HepG2 (cell line): Measurements from ENCODE around the gene UPK1A. TPM values are rescaled to one million over a fixed set of nuclear protein-coding genes. Genes with fewer than 3 reads are reported as not detected.

Source experiments
- ATAC-seq: fragments of 200-7000 bp; cut with Tn5 transposase; 3 replicates; pipeline ENCODE4 v1.9.1; 2020; ENCODE audit warnings: mild to moderate bottlenecking, moderate library complexity
- BruUV-seq: library from RNA; stranded (reverse); fragments of 400-500 nt; replicated peaks from 2 replicates; lab custom pipeline; 2021; lab: Mats Ljungman, UMichigan
- CTCF ChIA-PET: fragments of 300-600 bp; formaldehyde crosslinking; extraction: SDS; loops from one replicate; lab custom pipeline; 2021; ENCODE audit warnings: low total read pairs, inconsistent platforms, low intra/inter-chr PET ratio; lab: Yijun Ruan, JAX
- POLR2A ChIA-PET: fragments of 350-600 bp; sonication (Branson Sonifier 250); formaldehyde crosslinking; loops from one replicate; lab custom pipeline; 2020; ENCODE audit warnings: antibody characterized with exemption, inconsistent platforms; lab: Yijun Ruan, JAX
- DNase-seq: peaks from one replicate; pipeline ENCODE4 v3.0.0-alpha.2; 2015; ENCODE audit warnings: low spot score
- FAIRE-seq: peaks from 3 replicates; lab custom pipeline; 2011; peaks lifted over from hg19 to GRCh38; lab: Jason Lieb, UNC
- H2AFZ ChIP-seq: one replicate; pipeline ENCODE4 v1.6.1; 2011; ENCODE audit warnings: low read length, inconsistent platforms
- H3K27ac ChIP-seq: fragments of 300-600 bp; 3 replicates; pipeline ENCODE4 v1.8.0; 2011; ENCODE audit warnings: mixed run types, mild to moderate bottlenecking, mixed read lengths, low read length, inconsistent platforms; ENCODE audit not compliant: insufficient read depth; ENCODE audit errors: extremely low read length
- H3K27me3 ChIP-seq, 2 experiments: fragments of 200-600 bp in 1 of 2; 2 replicates in 1 of 2; 3 replicates in 1 of 2; pipeline versions ENCODE4 v1.6.0 to v1.8.0; 2011; ENCODE audit warnings: low read length in 2 of 2, mild to moderate bottlenecking in 2 of 2, moderate library complexity in 2 of 2, inconsistent platforms in 1 of 2; ENCODE audit not compliant: insufficient read depth in 2 of 2, control insufficient read depth in 1 of 2
- H3K36me3 ChIP-seq, 2 experiments: fragments of 200-600 bp in 1 of 2; replicated peaks in 1 of 2; 2 replicates in 1 of 2; 3 replicates in 1 of 2; pipeline versions ENCODE4 v1.5.1 to v1.8.0; 2011; ENCODE audit warnings: low read length in 2 of 2, inconsistent platforms in 1 of 2; ENCODE audit not compliant: insufficient read depth in 2 of 2, control insufficient read depth in 1 of 2
- H3K4me1 ChIP-seq: 2 replicates; pipeline ENCODE4 v1.5.1; 2012; ENCODE audit warnings: low read length, inconsistent platforms; ENCODE audit not compliant: insufficient read depth
- H3K4me2 ChIP-seq: 2 replicates; pipeline ENCODE4 v1.6.0; 2011; ENCODE audit warnings: low read depth, low read length, inconsistent platforms
- H3K4me3 ChIP-seq, 3 experiments: fragments of 200-600 bp in 1 of 3; sonication (generic), shearing (Covaris generic) in 1 of 3; replicated peaks in 1 of 3; 2 replicates each; pipeline ENCODE4 v1.5.1; 2011 to 2016; ENCODE audit warnings: low read length in 3 of 3, inconsistent platforms in 2 of 3, low read depth in 2 of 3, mild to moderate bottlenecking in 2 of 3, control low read depth in 1 of 3, mixed read lengths in 1 of 3; ENCODE audit not compliant: insufficient read depth in 1 of 3
- H3K79me2 ChIP-seq: one replicate; pipeline ENCODE4 v1.6.1; 2011; ENCODE audit warnings: low read length, inconsistent platforms; ENCODE audit not compliant: insufficient read depth
- H3K9ac ChIP-seq: 2 replicates; pipeline ENCODE4 v1.6.0; 2011; ENCODE audit warnings: mild to moderate bottlenecking, low read depth, low read length, inconsistent platforms; ENCODE audit not compliant: insufficient read depth
- H3K9me3 ChIP-seq: 2 replicates; pipeline ENCODE4 v1.5.1; 2012; ENCODE audit warnings: mild to moderate bottlenecking, low read length
- H4K20me1 ChIP-seq: 2 replicates; pipeline ENCODE4 v1.6.0; 2011; ENCODE audit warnings: inconsistent platforms, mild to moderate bottlenecking, low read length, moderate library complexity; ENCODE audit not compliant: insufficient read depth
- AGO1 ChIP-seq: fragments of 200-400 bp; formaldehyde crosslinking; IDR thresholded peaks from 2 replicates; pipeline ENCODE4 v1.6.1; 2017; ENCODE audit warnings: mild to moderate bottlenecking, low read depth, low read length, moderate library complexity; ENCODE audit not compliant: poor library complexity, severe bottlenecking
- CBFB ChIP-seq: sonication (generic); formaldehyde crosslinking; IDR thresholded peaks from 2 replicates; pipeline ENCODE4 v1.4.0; 2020; ENCODE audit warnings: missing genetic modification reagents
- FIP1L1 ChIP-seq: fragments of 200-400 bp; formaldehyde crosslinking; IDR thresholded peaks from 2 replicates; pipeline ENCODE4 v1.6.1; 2018; ENCODE audit warnings: low read depth, mild to moderate bottlenecking, low read length, moderate library complexity, borderline replicate concordance; ENCODE audit not compliant: insufficient read depth
- FOXC1 ChIP-seq: sonication (generic); formaldehyde crosslinking; IDR thresholded peaks from 2 replicates; pipeline ENCODE4 v1.8.0; 2022; ENCODE audit warnings: mild to moderate bottlenecking, missing genetic modification reagents, borderline replicate concordance
- HOXA9 ChIP-seq: sonication (generic); formaldehyde crosslinking; IDR thresholded peaks from 2 replicates; pipeline ENCODE4 v1.8.1; 2022; ENCODE audit warnings: missing genetic modification reagents, mild to moderate bottlenecking, moderate library complexity, borderline replicate concordance
- NFIC ChIP-seq: IDR thresholded peaks from 2 replicates; pipeline ENCODE4 v1.6.1; 2012; ENCODE audit warnings: mild to moderate bottlenecking, low read length, inconsistent platforms
- PHB2 ChIP-seq: fragments of 450-650 bp; IDR thresholded peaks from 2 replicates; pipeline ENCODE4 v1.6.1; 2018; ENCODE audit not compliant: partially characterized antibody
- POLR2AphosphoS5 ChIP-seq: IDR thresholded peaks from 2 replicates; pipeline ENCODE4 v1.6.1; 2012; ENCODE audit warnings: low read depth, low read length
- SMAD1 ChIP-seq: sonication (generic); formaldehyde crosslinking; IDR thresholded peaks from 2 replicates; pipeline ENCODE4 v1.4.0; 2020; ENCODE audit warnings: missing genetic modification reagents, low read depth, mild to moderate bottlenecking, borderline replicate concordance
- SRSF4 ChIP-seq: fragments of 200-400 bp; formaldehyde crosslinking; IDR thresholded peaks from one replicate; pipeline ENCODE4 v1.6.1; 2018; ENCODE audit warnings: mild to moderate bottlenecking, low read depth, low read length, moderate library complexity; ENCODE audit not compliant: poor library complexity, severe bottlenecking
- TARDBP ChIP-seq: sonication (generic); formaldehyde crosslinking; IDR thresholded peaks from 2 replicates; pipeline ENCODE4 v1.8.0; 2022; ENCODE audit warnings: mild to moderate bottlenecking, missing genetic modification reagents
- TGIF2 ChIP-seq: IDR thresholded peaks from 2 replicates; pipeline ENCODE4 v1.6.1; 2016; ENCODE audit warnings: control low read depth, missing compliant biosample characterization
- TRIM24 ChIP-seq: sonication (generic); formaldehyde crosslinking; IDR thresholded peaks from 2 replicates; pipeline ENCODE4 v1.8.0; 2022; ENCODE audit warnings: mild to moderate bottlenecking, missing genetic modification reagents
- ZFP82 ChIP-seq: sonication (generic); formaldehyde crosslinking; IDR thresholded peaks from 2 replicates; pipeline ENCODE4 v1.5.1; 2020; ENCODE audit warnings: mild to moderate bottlenecking, missing genetic modification reagents, borderline replicate concordance
- ZNF234 ChIP-seq: sonication (generic); formaldehyde crosslinking; conservative IDR thresholded peaks from 2 replicates; pipeline ENCODE4 v1.5.1; 2020; ENCODE audit warnings: mild to moderate bottlenecking, missing genetic modification reagents
- ZNF33B ChIP-seq: sonication (generic); formaldehyde crosslinking; IDR thresholded peaks from 2 replicates; pipeline ENCODE4 v1.5.1; 2020; ENCODE audit warnings: mild to moderate bottlenecking, missing genetic modification reagents
- ZNF83 ChIP-seq: sonication (generic); formaldehyde crosslinking; IDR thresholded peaks from 2 replicates; pipeline ENCODE4 v1.4.0; 2020; ENCODE audit warnings: missing genetic modification reagents, mild to moderate bottlenecking, borderline replicate concordance
- ZNF883 ChIP-seq: sonication (generic); formaldehyde crosslinking; IDR thresholded peaks from 2 replicates; pipeline ENCODE4 v1.5.1; 2020; ENCODE audit warnings: mild to moderate bottlenecking, missing genetic modification reagents; ENCODE audit errors: not compliant biosample characterization
- WGBS: methylation state at CpG from one replicate; pipeline ENCODE4 v1.1.6; 2017; ENCODE audit warnings: low lambda C conversion rate; 5-methylcytosine and 5-hydroxymethylcytosine counted together
- in situ Hi-C: cut with HindIII; loops from 2 replicates; pipeline ENCODE4 v1.10.0; 2017; ENCODE audit warnings: low pct_unique_long_range_greater_than_20kb; ENCODE audit not compliant: extremely low pct_ligation_motif_present
- intact Hi-C: fragments of 100-400 bp; cut with micrococcal nuclease; formaldehyde crosslinking; loops from one replicate; pipeline ENCODE4 v1.10.0; 2022; ENCODE audit not compliant: unreplicated experiment
- polyA plus RNA-seq, 8 experiments: library from polyadenylated mRNA; depleted of rRNA in 3 of 8; stranded (reverse) in 7 of 8; unstranded in 1 of 8; fragments of >200 nt; fragmentation: Illumina TruSeq in 4 of 8; extraction: Trizol in 4 of 8; gene quantifications; 2 replicates each; pipeline versions ENCODE4 v1.2.1 to v1.2.3, GENCODE V29; 2011 to 2016; ENCODE audit warnings: low read depth in 4 of 8, missing spikeins in 1 of 8, mixed read lengths in 1 of 8; ENCODE audit not compliant: insufficient read depth in 1 of 8
- total RNA-seq, 5 experiments: library from RNA; depleted of rRNA; stranded (reverse); fragments of >200 nt; fragmentation: Illumina TruSeq; extraction: Trizol; gene quantifications; 2 replicates each; pipeline ENCODE4 v1.2.3, GENCODE V29; 2016; ENCODE audit warnings: low read depth in 1 of 5

UPK1A gene
- total and polyA plus RNA-seq, 2 of the 13 experiments (the other 11 are each of a cell fraction or from before 2014, with no cell fraction given): 2.9 TPM; not detected in 1

DNA sequence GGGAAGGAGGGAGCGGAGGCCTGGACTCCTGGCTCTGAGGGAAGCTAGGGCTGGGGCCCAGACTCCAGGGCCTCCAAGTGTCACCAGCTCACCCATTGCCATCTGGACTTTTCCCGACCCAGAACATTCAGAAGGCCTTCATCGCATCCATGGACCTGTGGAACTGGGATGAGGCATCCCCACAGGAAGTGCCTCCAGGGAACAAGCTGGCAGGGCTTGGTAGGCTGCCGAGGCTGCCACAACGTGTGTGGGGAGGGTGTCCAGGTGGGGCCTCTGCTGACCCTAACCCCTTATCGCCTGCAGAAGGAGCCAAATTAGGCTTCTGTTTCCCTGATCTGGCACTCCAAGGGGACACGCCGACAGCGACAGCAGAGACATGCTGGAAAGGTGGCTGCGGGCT lies 24.0 kb upstream of the UPK1A start:
- Histone ChIP-seq H3K36me3 (peaks cover 0 to 7% of the 10 kb centered on the region in 2 experiments; a peak in 2 of 5 replicates), H3K27me3 (no peaks in the 10 kb centered on the region), H3K4me2 (no peak overlapping the region), H3K27ac (no peak overlapping the region), H4K20me1 (no peaks in the 10 kb centered on the region), H3K9ac (no peak overlapping the region), H3K4me1 (peaks cover 48% of the 10 kb centered on the region), H3K79me2 (no peaks in the 10 kb centered on the region), H3K9me3 (no peaks in the 10 kb centered on the region), H2AFZ (no peak overlapping the region), H3K4me3 (no peak overlapping the region)
- intact Hi-C loops (loop anchor here (10.0 kb wide), 1 partner anchor 88 kb away; no protein-coding TSS in a partner anchor), in situ Hi-C loops (loop anchor here (5.0 kb wide), 1 partner anchor 95 kb away; the partner anchor contains the start of gene TMEM147)
- ChIA-PET CTCF (no interaction called here), POLR2A (interaction anchor here (1.0 to 4.8 kb wide), 4 partner anchors 10 to 60 kb away, joined by 3 to 44 read pairs (median 8); partner anchors contain the start of gene RBM42)
- TF ChIP-seq CBFB (CRISPR knock-in tag) (no peak), ZFP82 (CRISPR knock-in tag) (no peak), ZNF83 (CRISPR knock-in tag) (no peak), FOXC1 (CRISPR knock-in tag) (no peak), TGIF2 (no peak), PHB2 (no peak), ZNF883 (CRISPR knock-in tag) (no peak), TARDBP (CRISPR knock-in tag) (no peak), HOXA9 (CRISPR knock-in tag) (no peak), SRSF4 (no peak), FIP1L1 (no peak), POLR2AphosphoS5 (no peak), ZNF33B (CRISPR knock-in tag) (no peak), TRIM24 (no peak), AGO1 (no peak), SMAD1 (CRISPR knock-in tag) (no peak), NFIC (no peak), ZNF234 (CRISPR knock-in tag) (no peak)
- no peak for ATAC-seq
- WGBS: 93% methylated on average over 8 of the region's 10 CpGs
- no TSS peak for BruUV-seq
- no peak for DNase-seq
- FAIRE-seq: no peak
